Loucy (cell line): ENCODE results near the gene THTPA.

Experiments used
- CTCF ChIP-seq: fragments of 200-600 bp; sonication (generic); conservative IDR thresholded peaks from 2 replicates; pipeline ENCODE4 v1.5.1; 2014; ENCODE audit warnings: mild to moderate bottlenecking, antibody characterized with exemption, low read length
- EZH2phosphoT487 ChIP-seq: fragments of 200-600 bp; IDR thresholded peaks from 2 replicates; pipeline ENCODE4 v1.6.1; 2018; ENCODE audit warnings: antibody characterized with exemption, mild to moderate bottlenecking, moderate library complexity, borderline replicate concordance

GRCh38 chr14:23589606-23590005, 33.5 kb downstream of the THTPA start:
- TF ChIP-seq CTCF (no peak), EZH2phosphoT487 (no peak)
